Activated CD4-positive, alpha-beta T cell treated with anti-CD3 and anti-CD28 coated beads, Interleukin-2, amount 50 U/mL, for 1 hour (primary cell): ENCODE results near the gene EXOSC6.
"Not testable (repeated sequence)": the region's sequence is repeated elsewhere in the genome, so short reads cannot be mapped to it uniquely, and the experiment has no call there.

Source experiments
- DNase-seq: peaks from one replicate; pipeline ENCODE4 v3.0.0-alpha.2; 2020

EXOSC6 gene

DNA sequence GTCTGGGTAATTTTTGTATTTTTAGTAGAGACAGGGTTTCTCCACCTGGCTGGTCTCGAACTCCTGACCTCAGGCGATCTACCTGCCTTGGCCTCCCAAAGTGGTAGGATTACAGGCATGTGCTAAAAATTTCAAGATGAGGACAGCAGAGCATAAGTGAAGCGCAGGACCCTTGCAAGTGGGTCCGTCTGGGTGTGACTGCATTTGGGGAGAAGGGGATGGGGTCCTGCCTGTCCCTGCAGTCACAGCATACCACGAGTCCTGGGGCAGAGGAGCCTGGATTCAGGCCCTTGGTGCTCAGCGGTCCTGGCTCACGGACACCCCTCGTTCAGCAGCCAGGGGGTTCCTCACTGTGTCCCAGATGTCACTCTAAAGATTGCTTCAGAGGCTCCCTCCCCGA, 53.5 kb downstream of the EXOSC6 start:
- DNase-seq: not testable (repeated sequence)

DNA sequence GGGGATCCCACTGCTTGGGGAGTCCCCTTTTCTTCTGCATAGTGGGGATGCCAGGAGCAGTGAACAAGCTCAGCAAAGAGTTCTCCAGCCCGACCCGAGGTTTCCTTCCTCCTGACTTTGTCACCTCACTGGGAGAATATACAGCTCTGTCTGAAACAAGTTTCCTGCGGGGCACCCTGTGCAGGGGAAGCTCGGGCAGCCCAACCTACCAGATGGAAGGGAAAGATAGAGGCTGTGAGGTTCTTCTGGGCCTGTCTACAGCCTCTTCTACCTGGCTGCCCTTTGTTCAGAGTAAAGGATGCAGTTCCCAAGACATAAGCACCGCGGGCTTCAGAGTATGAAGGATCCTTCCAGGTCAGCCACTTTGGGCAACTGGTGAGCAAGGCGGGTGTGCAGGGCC, 54.1 kb downstream of the EXOSC6 start:
- DNase-seq: not testable (repeated sequence)
